Esophagus squamous epithelium (tissue), 5 donors: ENCODE results near the gene NKAIN4. TPM values are rescaled to one million over a fixed set of nuclear protein-coding genes. Genes with fewer than 3 reads are reported as not detected.

Source experiments
- DNase-seq: peaks from one replicate; lab custom pipeline; 2025; lab: John Stamatoyannopoulos, UW
- H3K27ac ChIP-seq, 4 donors: fragments of 200-600 bp; sonication (generic); one replicate each; pipeline ENCODE4 v1.5.1; 2016 to 2019; ENCODE audit warnings: mild to moderate bottlenecking in 1 of 4
- H3K27me3 ChIP-seq, 4 donors: fragments of 200-600 bp; sonication (generic); 1 replicate in 3 of 4; 2 replicates in 1 of 4; pipeline versions ENCODE4 v1.5.1 to v1.6.0; 2017 to 2021; ENCODE audit warnings: antibody characterized with exemption in 1 of 4
- H3K36me3 ChIP-seq, 3 donors: fragments of 200-600 bp; sonication (generic); one replicate each; pipeline ENCODE4 v1.5.1; 2016 to 2019
- H3K4me1 ChIP-seq, 3 donors: fragments of 200-600 bp; sonication (generic); one replicate each; pipeline ENCODE4 v1.5.1; 2017 to 2019
- H3K4me3 ChIP-seq, 4 donors: fragments of 200-600 bp; sonication (generic); 1 replicate in 3 of 4; 2 replicates in 1 of 4; pipeline ENCODE4 v1.5.1; 2016 to 2019; ENCODE audit warnings: mild to moderate bottlenecking in 2 of 4, moderate library complexity in 1 of 4
- H3K9me3 ChIP-seq, 3 donors: fragments of 200-600 bp; sonication (generic); one replicate each; pipeline ENCODE4 v1.5.1; 2016 to 2019
- CTCF ChIP-seq, 6 experiments: fragments of 450-650 bp in 4 of 6; fragments of 200-600 bp in 2 of 6; sonication (generic) in 2 of 6; IDR thresholded peaks; one replicate each; pipeline ENCODE4 v1.5.1; 2016 to 2019; ENCODE audit warnings: antibody characterized with exemption in 6 of 6, mild to moderate bottlenecking in 4 of 6, moderate library complexity in 4 of 6
- POLR2A ChIP-seq, 4 donors: fragments of 450-650 bp; IDR thresholded peaks; one replicate each; pipeline ENCODE4 v1.6.1; 2017; ENCODE audit warnings: antibody characterized with exemption in 4 of 4, mild to moderate bottlenecking in 4 of 4, moderate library complexity in 3 of 4
- WGBS, 2 donors: methylation state at CpG; one replicate each; pipeline ENCODE4 v1.1.5; 2018; 5-methylcytosine and 5-hydroxymethylcytosine counted together
- intact Hi-C: fragments of 100-400 bp; cut with DNase I; formaldehyde crosslinking; loops from one replicate; pipeline ENCODE4 v1.15.0; 2022
- total RNA-seq, 4 donors: library from RNA; depleted of rRNA; stranded (reverse); fragments of >200 nt; gene quantifications; one replicate each; pipeline ENCODE4 v1.1.0, GENCODE V29; 2016
- donor health status: DM: yes; HTN: yes; CAD: no.

Gene NKAIN4
- total RNA-seq, 4 donors from 2014 or later = not detected

- no peak overlapping the region for H3K4me3 ChIP-seq
- H3K36me3 ChIP-seq = no peaks in the 10 kb centered on the region
- H3K27me3 ChIP-seq = peaks cover 0 to 45% (median 0%) of the 10 kb centered on the region in 4 donors
- no peak for DNase-seq
- H3K9me3 ChIP-seq = no peaks in the 10 kb centered on the region
- TF ChIP-seq POLR2A (IDR thresholded peaks at IDR 0.05) (no peak), CTCF (IDR thresholded peaks at IDR 0.05) (no peak)
- intact Hi-C loops = no loop called here
- WGBS, 2 donors = 47 to 55% methylated on average over 3 to 6 of the region's 7 CpGs
- H3K27ac ChIP-seq = no peak overlapping the region
- H3K4me1 ChIP-seq = peaks cover 5 to 19% (median 8%) of the 10 kb centered on the region in 3 donors
These were observed 14.0 kb upstream of the NKAIN4 start for GRCh38 chr20:63268256-63268655.

DNA sequence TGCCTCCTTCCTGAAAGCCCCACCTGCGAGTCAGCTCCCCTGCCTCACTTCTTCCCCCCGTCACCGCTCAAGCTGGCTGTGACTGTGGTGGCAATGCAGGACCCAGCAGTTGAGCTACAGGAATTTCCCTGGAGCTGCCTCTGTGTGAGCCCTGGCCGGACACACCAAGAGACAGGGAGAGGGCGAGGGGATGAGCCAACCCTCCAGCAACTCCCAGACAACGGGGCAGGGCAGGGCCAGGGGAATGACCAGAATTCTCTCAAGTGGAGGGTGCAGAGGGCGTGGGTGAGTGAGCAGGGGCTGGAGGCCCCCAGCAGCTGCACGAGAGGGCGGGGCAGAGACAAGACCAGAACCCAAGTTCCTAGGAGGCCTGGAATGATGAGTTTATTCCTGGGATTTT lies 13.4 kb upstream of the NKAIN4 start:
- WGBS, 2 donors = 80% methylated on average over 1 of the region's 9 CpGs; no CpG with 5 or more reads in 1 of the 2 donors
- DNase-seq = no peak
- Histone ChIP-seq H3K27ac (no peak overlapping the region), H3K27me3 (peaks cover 0 to 51% (median 0%) of the 10 kb centered on the region in 4 donors), H3K4me3 (no peak overlapping the region), H3K4me1 (peaks cover 5 to 16% (median 8%) of the 10 kb centered on the region in 3 donors), H3K9me3 (no peaks in the 10 kb centered on the region), H3K36me3 (no peaks in the 10 kb centered on the region)
- TF ChIP-seq CTCF (IDR thresholded peaks at IDR 0.05) = no peak
- intact Hi-C loops = no loop called here

GRCh38 chr20:63265891-63266515 lies 11.7 kb upstream of the NKAIN4 start:
- H3K27ac ChIP-seq = no peak overlapping the region
- H3K36me3 ChIP-seq = no peaks in the 10 kb centered on the region
- peaks cover 0 to 9% (median 4%) of the 10 kb centered on the region in 3 donors for H3K4me1 ChIP-seq
- TF ChIP-seq POLR2A (IDR thresholded peaks at IDR 0.05) = no peak
- TF ChIP-seq CTCF (IDR thresholded peaks at IDR 0.05) = no peak
- WGBS, 2 donors = 53 to 84% methylated on average over 4 to 5 of the region's 12 CpGs
- intact Hi-C loops = no loop called here
- no peaks in the 10 kb centered on the region for H3K9me3 ChIP-seq
- H3K4me3 ChIP-seq = no peak overlapping the region
- DNase-seq = no peak
- peaks cover 0 to 68% (median 0%) of the 10 kb centered on the region in 4 donors for H3K27me3 ChIP-seq

- peaks cover 0 to 82% (median 0%) of the 10 kb centered on the region in 4 donors for H3K27me3 ChIP-seq
- 0 to 32% methylated on average over 1 to 7 of the region's 14 CpGs for WGBS, 2 donors
- no peak for DNase-seq
These were observed 10.3 kb upstream of the NKAIN4 start for GRCh38 chr20:63264519-63264918.

More at GRCh38 chr20:63264519-63264918, 10.3 kb upstream of the NKAIN4 start:
- Histone ChIP-seq H3K36me3 (no peaks in the 10 kb centered on the region), H3K4me1 (peaks cover 0 to 9% (median 4%) of the 10 kb centered on the region in 3 donors), H3K4me3 (no peak overlapping the region), H3K9me3 (no peaks in the 10 kb centered on the region), H3K27ac (no peak overlapping the region)
- intact Hi-C loops = no loop called here
- TF ChIP-seq CTCF (IDR thresholded peaks at IDR 0.05) = no peak
